ENCODE measurements around the gene FAM25G.

DNA sequence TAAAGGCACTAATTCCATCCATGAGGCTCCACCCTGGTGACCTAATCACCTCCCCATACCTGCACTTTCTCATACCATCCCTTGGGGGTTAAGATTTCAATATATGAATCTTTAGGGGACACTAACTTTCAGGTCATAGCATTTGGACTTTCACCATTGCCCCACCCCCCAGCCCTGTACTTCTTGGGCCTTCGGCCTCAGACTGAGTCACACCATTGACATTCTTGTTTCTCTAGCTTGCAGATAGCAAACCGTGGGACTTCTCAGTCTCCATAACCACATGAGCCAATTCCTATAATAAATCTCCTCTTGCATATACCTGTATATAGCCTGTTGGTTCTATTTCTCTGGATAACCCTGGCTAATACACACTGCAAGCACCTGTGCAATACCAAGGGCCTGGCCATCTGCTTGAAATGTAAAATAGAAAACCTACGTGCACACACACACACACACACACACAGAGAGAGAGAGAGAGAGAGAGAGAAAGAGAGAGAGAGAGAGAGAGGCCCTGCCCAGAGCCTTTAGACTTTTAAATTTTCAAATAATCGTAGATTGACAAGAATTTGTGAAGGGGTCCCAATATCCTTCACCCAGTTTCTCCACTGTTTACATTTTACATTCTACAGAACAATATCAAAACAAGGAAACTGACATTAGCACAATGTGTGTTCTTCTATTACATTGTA is 32.9 kb downstream of the FAM25G start:
- TF ChIP-seq POLR2AphosphoS5 (IDR thresholded peaks at IDR 0.05; ENCODE audit: low read depth, low read length): no peak
- TF ChIP-seq, protein P1, sequence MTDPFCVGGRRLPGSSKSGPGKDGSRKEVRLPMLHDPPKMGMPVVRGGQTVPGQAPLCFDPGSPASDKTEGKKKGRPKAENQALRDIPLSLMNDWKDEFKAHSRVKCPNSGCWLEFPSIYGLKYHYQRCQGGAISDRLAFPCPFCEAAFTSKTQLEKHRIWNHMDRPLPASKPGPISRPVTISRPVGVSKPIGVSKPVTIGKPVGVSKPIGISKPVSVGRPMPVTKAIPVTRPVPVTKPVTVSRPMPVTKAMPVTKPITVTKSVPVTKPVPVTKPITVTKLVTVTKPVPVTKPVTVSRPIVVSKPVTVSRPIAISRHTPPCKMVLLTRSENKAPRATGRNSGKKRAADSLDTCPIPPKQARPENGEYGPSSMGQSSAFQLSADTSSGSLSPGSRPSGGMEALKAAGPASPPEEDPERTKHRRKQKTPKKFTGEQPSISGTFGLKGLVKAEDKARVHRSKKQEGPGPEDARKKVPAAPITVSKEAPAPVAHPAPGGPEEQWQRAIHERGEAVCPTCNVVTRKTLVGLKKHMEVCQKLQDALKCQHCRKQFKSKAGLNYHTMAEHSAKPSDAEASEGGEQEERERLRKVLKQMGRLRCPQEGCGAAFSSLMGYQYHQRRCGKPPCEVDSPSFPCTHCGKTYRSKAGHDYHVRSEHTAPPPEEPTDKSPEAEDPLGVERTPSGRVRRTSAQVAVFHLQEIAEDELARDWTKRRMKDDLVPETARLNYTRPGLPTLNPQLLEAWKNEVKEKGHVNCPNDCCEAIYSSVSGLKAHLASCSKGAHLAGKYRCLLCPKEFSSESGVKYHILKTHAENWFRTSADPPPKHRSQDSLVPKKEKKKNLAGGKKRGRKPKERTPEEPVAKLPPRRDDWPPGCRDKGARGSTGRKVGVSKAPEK (CRISPR knock-in tag; IDR thresholded peaks at IDR 0.05; ENCODE audit: borderline replicate concordance): no peak
- TF ChIP-seq POLR2A (IDR thresholded peaks at IDR 0.05; ENCODE audit: insufficient read depth in 1 of 2, low read depth in 2 of 2, low read length in 2 of 2): no peak
- no peak for TF ChIP-seq EEA1 (CRISPR knock-in tag; IDR thresholded peaks at IDR 0.05; ENCODE audit: borderline replicate concordance)
- TF ChIP-seq, protein P2, sequence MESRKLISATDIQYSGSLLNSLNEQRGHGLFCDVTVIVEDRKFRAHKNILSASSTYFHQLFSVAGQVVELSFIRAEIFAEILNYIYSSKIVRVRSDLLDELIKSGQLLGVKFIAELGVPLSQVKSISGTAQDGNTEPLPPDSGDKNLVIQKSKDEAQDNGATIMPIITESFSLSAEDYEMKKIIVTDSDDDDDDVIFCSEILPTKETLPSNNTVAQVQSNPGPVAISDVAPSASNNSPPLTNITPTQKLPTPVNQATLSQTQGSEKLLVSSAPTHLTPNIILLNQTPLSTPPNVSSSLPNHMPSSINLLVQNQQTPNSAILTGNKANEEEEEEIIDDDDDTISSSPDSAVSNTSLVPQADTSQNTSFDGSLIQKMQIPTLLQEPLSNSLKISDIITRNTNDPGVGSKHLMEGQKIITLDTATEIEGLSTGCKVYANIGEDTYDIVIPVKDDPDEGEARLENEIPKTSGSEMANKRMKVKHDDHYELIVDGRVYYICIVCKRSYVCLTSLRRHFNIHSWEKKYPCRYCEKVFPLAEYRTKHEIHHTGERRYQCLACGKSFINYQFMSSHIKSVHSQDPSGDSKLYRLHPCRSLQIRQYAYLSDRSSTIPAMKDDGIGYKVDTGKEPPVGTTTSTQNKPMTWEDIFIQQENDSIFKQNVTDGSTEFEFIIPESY (CRISPR knock-in tag; IDR thresholded peaks at IDR 0.05): no peak
- TF ChIP-seq, protein P3, sequence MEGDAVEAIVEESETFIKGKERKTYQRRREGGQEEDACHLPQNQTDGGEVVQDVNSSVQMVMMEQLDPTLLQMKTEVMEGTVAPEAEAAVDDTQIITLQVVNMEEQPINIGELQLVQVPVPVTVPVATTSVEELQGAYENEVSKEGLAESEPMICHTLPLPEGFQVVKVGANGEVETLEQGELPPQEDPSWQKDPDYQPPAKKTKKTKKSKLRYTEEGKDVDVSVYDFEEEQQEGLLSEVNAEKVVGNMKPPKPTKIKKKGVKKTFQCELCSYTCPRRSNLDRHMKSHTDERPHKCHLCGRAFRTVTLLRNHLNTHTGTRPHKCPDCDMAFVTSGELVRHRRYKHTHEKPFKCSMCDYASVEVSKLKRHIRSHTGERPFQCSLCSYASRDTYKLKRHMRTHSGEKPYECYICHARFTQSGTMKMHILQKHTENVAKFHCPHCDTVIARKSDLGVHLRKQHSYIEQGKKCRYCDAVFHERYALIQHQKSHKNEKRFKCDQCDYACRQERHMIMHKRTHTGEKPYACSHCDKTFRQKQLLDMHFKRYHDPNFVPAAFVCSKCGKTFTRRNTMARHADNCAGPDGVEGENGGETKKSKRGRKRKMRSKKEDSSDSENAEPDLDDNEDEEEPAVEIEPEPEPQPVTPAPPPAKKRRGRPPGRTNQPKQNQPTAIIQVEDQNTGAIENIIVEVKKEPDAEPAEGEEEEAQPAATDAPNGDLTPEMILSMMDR (CRISPR knock-in tag; IDR thresholded peaks at IDR 0.05): no peak
- TF ChIP-seq TBP (CRISPR knock-in tag; IDR thresholded peaks at IDR 0.05): no peak
- TF ChIP-seq NR2C2 (CRISPR knock-in tag; IDR thresholded peaks at IDR 0.05; ENCODE audit: borderline replicate concordance): no peak

All from HepG2 (cell line).